Caco-2 (cell line): ENCODE measurements around the gene CORO2B. TPM values are rescaled to one million over a fixed set of nuclear protein-coding genes. Genes with fewer than 3 reads are reported as not detected.

ENCODE experiments used
- BruUV-seq: library from RNA; stranded (reverse); fragments of 400-500 nt; replicated peaks from 2 replicates; lab custom pipeline; 2021; lab: Mats Ljungman, UMichigan
- CTCF ChIA-PET: fragments of 300-600 bp; sonication (Branson Sonifier 250); formaldehyde crosslinking; loops from one replicate; lab custom pipeline; 2022; ENCODE audit warnings: antibody characterized with exemption; lab: Charles Lee
- POLR2A ChIA-PET: fragments of 300-600 bp; sonication (Branson Sonifier 250); formaldehyde crosslinking; loops from one replicate; lab custom pipeline; 2022; ENCODE audit warnings: antibody characterized with exemption; lab: Charles Lee
- DNase-seq, 2 experiments: peaks; one replicate each; pipeline versions ENCODE4 v3.0.0 to v3.0.0-alpha.2; 2020 to 2022
- H3K27me3 ChIP-seq: replicated peaks from 2 replicates; pipeline ENCODE4 v1.6.0; 2011; ENCODE audit warnings: low read length; ENCODE audit not compliant: control insufficient read depth, insufficient read depth
- H3K36me3 ChIP-seq: 2 replicates; pipeline ENCODE4 v1.5.1; 2011; ENCODE audit warnings: low read length; ENCODE audit not compliant: control insufficient read depth, insufficient read depth
- H3K4me1 ChIP-seq: fragments of 250-450 bp; sonication (Bioruptor Pico); 2 replicates; pipeline ENCODE4 v1.5.1; 2020; ENCODE audit warnings: mild to moderate bottlenecking
- H3K4me3 ChIP-seq: 2 replicates; pipeline ENCODE4 v1.5.1; 2011; ENCODE audit warnings: low read depth, mild to moderate bottlenecking, control low read depth, low read length
- H3K9me3 ChIP-seq: fragments of 250-450 bp; sonication (Bioruptor Pico); 2 replicates; pipeline ENCODE4 v1.5.1; 2020; ENCODE audit warnings: mild to moderate bottlenecking, moderate library complexity
- H3K27ac Mint-ChIP-seq: one replicate; pipeline ENCODE4 v1.8.0; 2022; ENCODE audit warnings: mixed read lengths; ENCODE audit not compliant: unreplicated experiment
- H3K27me3 Mint-ChIP-seq: one replicate; pipeline ENCODE4 v1.8.0; 2022; ENCODE audit warnings: mixed read lengths; ENCODE audit not compliant: insufficient read depth, unreplicated experiment
- H3K36me3 Mint-ChIP-seq: one replicate; pipeline ENCODE4 v1.8.0; 2022; ENCODE audit warnings: mild to moderate bottlenecking, mixed read lengths; ENCODE audit not compliant: insufficient read depth, unreplicated experiment
- H3K4me1 Mint-ChIP-seq: one replicate; pipeline ENCODE4 v1.8.0; 2022; ENCODE audit warnings: low read depth, mixed read lengths; ENCODE audit not compliant: unreplicated experiment
- H3K4me3 Mint-ChIP-seq: one replicate; pipeline ENCODE4 v1.8.0; 2022; ENCODE audit warnings: mild to moderate bottlenecking, moderate library complexity, mixed read lengths; ENCODE audit not compliant: unreplicated experiment
- H3K9me3 Mint-ChIP-seq: one replicate; pipeline ENCODE4 v1.8.0; 2022; ENCODE audit warnings: mixed read lengths; ENCODE audit not compliant: unreplicated experiment
- CTCF ChIP-seq, 2 experiments: fragments of 200-600 bp in 1 of 2; IDR thresholded peaks; 1 replicate in 1 of 2; 2 replicates in 1 of 2; pipeline versions ENCODE4 v1.5.1 to v1.8.0; 2011 to 2022; ENCODE audit warnings: antibody characterized with exemption in 1 of 2, control low read depth in 1 of 2, inconsistent platforms in 1 of 2, low read depth in 1 of 2, low read length in 1 of 2, mild to moderate bottlenecking in 1 of 2, moderate library complexity in 1 of 2; ENCODE audit not compliant: insufficient read depth in 1 of 2, severe bottlenecking in 1 of 2, unreplicated experiment in 1 of 2
- intact Hi-C: fragments of 100-400 bp; cut with micrococcal nuclease; formaldehyde crosslinking; loops from one replicate; pipeline ENCODE4 v1.10.0; 2022; ENCODE audit not compliant: unreplicated experiment
- total RNA-seq: library from RNA; stranded (reverse); gene quantifications from 2 replicates; pipeline ENCODE4 v1.2.3, GENCODE V29; 2022

CORO2B gene
- total RNA-seq, 1 experiment from 2014 or later = 0.25 TPM

DNA sequence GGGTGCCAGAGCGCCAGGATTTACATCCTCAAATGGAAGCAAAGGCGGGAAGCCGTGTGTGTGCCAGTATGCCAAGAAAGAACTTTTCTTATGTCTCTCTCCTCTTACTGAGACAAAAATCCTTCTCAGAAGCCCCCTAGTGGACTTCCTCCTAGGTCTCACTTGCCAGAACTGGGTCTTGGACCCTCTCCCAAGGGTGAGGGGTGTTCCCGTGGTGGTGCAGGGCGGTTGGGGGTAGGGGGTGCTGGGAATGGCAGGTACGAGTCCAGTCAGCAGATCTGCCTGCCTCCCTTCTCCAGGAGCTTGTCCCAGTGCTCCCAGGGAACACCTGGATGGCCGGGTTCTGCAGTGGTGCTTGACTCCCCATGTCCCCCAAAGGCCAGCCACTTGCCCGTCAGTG is 52.0 kb downstream of the CORO2B start:
- H3K27me3 Mint-ChIP-seq = peaks cover 10% of the 10 kb centered on the region
- no peaks in the 10 kb centered on the region for H3K9me3 Mint-ChIP-seq
- no TSS peak for BruUV-seq
- no peak for DNase-seq
- no peak overlapping the region for H3K27ac Mint-ChIP-seq
- no peaks in the 10 kb centered on the region for H3K36me3 Mint-ChIP-seq
- Histone ChIP-seq H3K36me3 (no peaks in the 10 kb centered on the region), H3K27me3 (no peaks in the 10 kb centered on the region), H3K9me3 (no peaks in the 10 kb centered on the region), H3K4me1 (no peaks in the 10 kb centered on the region), H3K4me3 (no peak overlapping the region)
- no peaks in the 10 kb centered on the region for H3K4me1 Mint-ChIP-seq
- intact Hi-C loops = no loop called here
- peak in 1 of 2 experiments; percentile 19 for TF ChIP-seq CTCF (IDR thresholded peaks at IDR 0.05; ENCODE audit: insufficient read depth in 1 of 2, low read depth in 1 of 2, low read length in 1 of 2, severe bottlenecking in 1 of 2, unreplicated experiment in 1 of 2)
- no peak overlapping the region for H3K4me3 Mint-ChIP-seq
- ChIA-PET POLR2A (no interaction called here), CTCF (no interaction called here)

- no peaks in the 10 kb centered on the region for H3K27me3 ChIP-seq
- Mint-ChIP-seq H3K27me3 (peaks cover 10% of the 10 kb centered on the region), H3K9me3 (no peaks in the 10 kb centered on the region), H3K4me3 (no peak overlapping the region), H3K36me3 (no peaks in the 10 kb centered on the region), H3K4me1 (no peaks in the 10 kb centered on the region), H3K27ac (no peak overlapping the region)
- ChIA-PET CTCF (interaction anchor here (1.1 kb wide), 1 partner anchor 72 kb away, joined by 3 read pairs; no protein-coding TSS in a partner anchor), POLR2A (no interaction called here)
- intact Hi-C loops = no loop called here
- H3K4me1 ChIP-seq = no peaks in the 10 kb centered on the region
- no peak for TF ChIP-seq CTCF (IDR thresholded peaks at IDR 0.05; ENCODE audit: insufficient read depth in 1 of 2, low read depth in 1 of 2, low read length in 1 of 2, severe bottlenecking in 1 of 2, unreplicated experiment in 1 of 2)
- no peaks in the 10 kb centered on the region for H3K36me3 ChIP-seq
- no peak for DNase-seq
- H3K9me3 ChIP-seq = no peaks in the 10 kb centered on the region
- no TSS peak for BruUV-seq
- no peak overlapping the region for H3K4me3 ChIP-seq
These were observed 52.8 kb downstream of the CORO2B start for GRCh38 chr15:68631601-68632051.

- TF ChIP-seq CTCF (IDR thresholded peaks at IDR 0.05; ENCODE audit: insufficient read depth in 1 of 2, low read depth in 1 of 2, low read length in 1 of 2, severe bottlenecking in 1 of 2, unreplicated experiment in 1 of 2) = no peak
- Mint-ChIP-seq H3K9me3 (no peaks in the 10 kb centered on the region), H3K4me3 (no peak overlapping the region), H3K36me3 (no peaks in the 10 kb centered on the region), H3K27me3 (peaks cover 9% of the 10 kb centered on the region), H3K4me1 (no peaks in the 10 kb centered on the region), H3K27ac (no peak overlapping the region)
- H3K4me1 ChIP-seq = no peaks in the 10 kb centered on the region
- H3K27me3 ChIP-seq = no peaks in the 10 kb centered on the region
- no TSS peak for BruUV-seq
- H3K36me3 ChIP-seq = no peaks in the 10 kb centered on the region
- DNase-seq = no peak
- H3K9me3 ChIP-seq = no peaks in the 10 kb centered on the region
- ChIA-PET POLR2A (no interaction called here), CTCF (interaction anchor here (1.1 kb wide), 1 partner anchor 73 kb away, joined by 3 read pairs; no protein-coding TSS in a partner anchor)
- intact Hi-C loops = no loop called here
- H3K4me3 ChIP-seq = no peak overlapping the region
These were observed 53.3 kb downstream of the CORO2B start for GRCh38 chr15:68632101-68632500.
